Measurements from ENCODE around the gene PIEZO2. TPM values are rescaled to one million over a fixed set of nuclear protein-coding genes. Genes with fewer than 3 reads are reported as not detected.

Gene PIEZO2
- total RNA-seq, 1 donor from 2014 or later, result 50.1 TPM

- TF ChIP-seq, protein P1, sequence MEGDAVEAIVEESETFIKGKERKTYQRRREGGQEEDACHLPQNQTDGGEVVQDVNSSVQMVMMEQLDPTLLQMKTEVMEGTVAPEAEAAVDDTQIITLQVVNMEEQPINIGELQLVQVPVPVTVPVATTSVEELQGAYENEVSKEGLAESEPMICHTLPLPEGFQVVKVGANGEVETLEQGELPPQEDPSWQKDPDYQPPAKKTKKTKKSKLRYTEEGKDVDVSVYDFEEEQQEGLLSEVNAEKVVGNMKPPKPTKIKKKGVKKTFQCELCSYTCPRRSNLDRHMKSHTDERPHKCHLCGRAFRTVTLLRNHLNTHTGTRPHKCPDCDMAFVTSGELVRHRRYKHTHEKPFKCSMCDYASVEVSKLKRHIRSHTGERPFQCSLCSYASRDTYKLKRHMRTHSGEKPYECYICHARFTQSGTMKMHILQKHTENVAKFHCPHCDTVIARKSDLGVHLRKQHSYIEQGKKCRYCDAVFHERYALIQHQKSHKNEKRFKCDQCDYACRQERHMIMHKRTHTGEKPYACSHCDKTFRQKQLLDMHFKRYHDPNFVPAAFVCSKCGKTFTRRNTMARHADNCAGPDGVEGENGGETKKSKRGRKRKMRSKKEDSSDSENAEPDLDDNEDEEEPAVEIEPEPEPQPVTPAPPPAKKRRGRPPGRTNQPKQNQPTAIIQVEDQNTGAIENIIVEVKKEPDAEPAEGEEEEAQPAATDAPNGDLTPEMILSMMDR (IDR thresholded peaks at IDR 0.05; ENCODE audit: partially characterized antibody, unreplicated experiment), result no peak
- Mint-ChIP-seq H3K36me3 (ENCODE audit: unreplicated experiment) (peaks cover 6% of the 10 kb centered on the region), H3K27ac (ENCODE audit: unreplicated experiment) (no peak overlapping the region), H3K4me3 (ENCODE audit: unreplicated experiment) (no peak overlapping the region), H3K4me1 (ENCODE audit: low read depth, unreplicated experiment) (no peaks in the 10 kb centered on the region), H3K27me3 (ENCODE audit: unreplicated experiment) (no peaks in the 10 kb centered on the region), H3K9me3 (ENCODE audit: unreplicated experiment) (peaks cover 5% of the 10 kb centered on the region)
- DNase-seq, result no peak
Observed at GRCh38 chr18:11124054-11124453, 25.3 kb downstream of the PIEZO2 start.

GRCh38 chr18:11121443-11121849 lies 27.9 kb downstream of the PIEZO2 start:
- Mint-ChIP-seq H3K4me1 (ENCODE audit: low read depth, unreplicated experiment) (no peaks in the 10 kb centered on the region), H3K27ac (ENCODE audit: unreplicated experiment) (no peak overlapping the region), H3K36me3 (ENCODE audit: unreplicated experiment) (no peaks in the 10 kb centered on the region), H3K9me3 (ENCODE audit: unreplicated experiment) (no peaks in the 10 kb centered on the region), H3K27me3 (ENCODE audit: unreplicated experiment) (no peaks in the 10 kb centered on the region), H3K4me3 (ENCODE audit: unreplicated experiment) (no peak overlapping the region)
- DNase-seq, result no peak
- TF ChIP-seq, protein P1 (IDR thresholded peaks at IDR 0.05; ENCODE audit: partially characterized antibody, unreplicated experiment), result no peak

GRCh38 chr18:11119959-11120587 lies 29.3 kb downstream of the PIEZO2 start:
- Mint-ChIP-seq H3K27ac (ENCODE audit: unreplicated experiment) (no peak overlapping the region), H3K27me3 (ENCODE audit: unreplicated experiment) (no peaks in the 10 kb centered on the region), H3K4me3 (ENCODE audit: unreplicated experiment) (no peak overlapping the region), H3K9me3 (ENCODE audit: unreplicated experiment) (no peaks in the 10 kb centered on the region), H3K4me1 (ENCODE audit: low read depth, unreplicated experiment) (no peaks in the 10 kb centered on the region), H3K36me3 (ENCODE audit: unreplicated experiment) (no peaks in the 10 kb centered on the region)
- no peak for DNase-seq
- TF ChIP-seq, protein P1 (IDR thresholded peaks at IDR 0.05; ENCODE audit: partially characterized antibody, unreplicated experiment), result no peak

DNA sequence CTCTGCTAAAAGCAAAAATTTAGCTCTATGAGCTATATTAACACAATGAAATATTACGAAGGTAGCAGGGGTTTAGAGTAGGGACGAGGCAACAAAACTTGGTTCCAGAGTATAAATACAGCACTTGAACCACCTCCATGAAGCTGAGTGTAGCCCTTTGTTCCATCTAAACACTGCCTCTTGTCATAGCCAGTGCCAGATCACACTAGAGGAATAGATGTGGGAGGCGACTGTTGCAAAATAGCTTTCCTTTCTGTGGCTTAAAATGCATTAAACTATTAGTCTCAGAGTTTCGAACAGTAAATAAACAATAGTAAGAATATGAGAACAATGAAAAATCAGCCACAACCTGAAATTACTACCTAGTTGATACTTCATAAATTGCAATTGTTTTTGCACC lies 29.8 kb downstream of the PIEZO2 start:
- TF ChIP-seq, protein P1 (IDR thresholded peaks at IDR 0.05; ENCODE audit: partially characterized antibody, unreplicated experiment), result no peak
- H3K36me3 Mint-ChIP-seq (ENCODE audit: unreplicated experiment), result no peaks in the 10 kb centered on the region
- no peaks in the 10 kb centered on the region for H3K9me3 Mint-ChIP-seq (ENCODE audit: unreplicated experiment)
- no peak for DNase-seq
- no peak overlapping the region for H3K4me3 Mint-ChIP-seq (ENCODE audit: unreplicated experiment)
- no peaks in the 10 kb centered on the region for H3K4me1 Mint-ChIP-seq (ENCODE audit: low read depth, unreplicated experiment)
- no peak overlapping the region for H3K27ac Mint-ChIP-seq (ENCODE audit: unreplicated experiment)
- H3K27me3 Mint-ChIP-seq (ENCODE audit: unreplicated experiment), result no peaks in the 10 kb centered on the region

- Mint-ChIP-seq H3K4me1 (ENCODE audit: low read depth, unreplicated experiment) (no peaks in the 10 kb centered on the region), H3K27ac (ENCODE audit: unreplicated experiment) (no peak overlapping the region), H3K9me3 (ENCODE audit: unreplicated experiment) (no peaks in the 10 kb centered on the region), H3K4me3 (ENCODE audit: unreplicated experiment) (no peak overlapping the region), H3K27me3 (ENCODE audit: unreplicated experiment) (no peaks in the 10 kb centered on the region), H3K36me3 (ENCODE audit: unreplicated experiment) (peaks cover 5% of the 10 kb centered on the region)
- TF ChIP-seq, protein P1 (IDR thresholded peaks at IDR 0.05; ENCODE audit: partially characterized antibody, unreplicated experiment), result no peak
- DNase-seq, result no peak
Observed at GRCh38 chr18:11118051-11118766, 31.2 kb downstream of the PIEZO2 start.

Data from glutamatergic neuron (in vitro differentiated cells).